K562 (cell line): ENCODE measurements around the gene NR2C2AP. TPM values are rescaled to one million over a fixed set of nuclear protein-coding genes. Genes with fewer than 3 reads are reported as not detected.
A peak's percentile ranks its signal among the peaks of the same experiment; 100 is the strongest.

ENCODE experiments used
- ATF1 ChIP-seq, 2 experiments: fragments of 450-650 bp in 1 of 2; IDR thresholded peaks; 2 replicates each; pipeline ENCODE4 v1.6.1; 2016; ENCODE audit warnings: missing compliant biosample characterization in 1 of 2, missing genetic modification characterization in 1 of 2
- BCOR ChIP-seq: fragments of 450-650 bp; IDR thresholded peaks from 2 replicates; pipeline ENCODE4 v1.6.1; 2016
- BMI1 ChIP-seq: fragments of 150-350 bp; IDR thresholded peaks from 2 replicates; pipeline ENCODE4 v1.6.1; 2014; ENCODE audit warnings: low read length
- CBFA2T3 ChIP-seq: fragments of 450-650 bp; IDR thresholded peaks from 2 replicates; pipeline ENCODE4 v1.6.1; 2017
- CBX1 ChIP-seq: sonication (generic); IDR thresholded peaks from 2 replicates; pipeline ENCODE4 v1.6.1; 2016; ENCODE audit warnings: antibody characterized with exemption, low read depth, mild to moderate bottlenecking
- CC2D1A ChIP-seq: fragments of 450-650 bp; IDR thresholded peaks from 2 replicates; pipeline ENCODE4 v1.6.1; 2017; ENCODE audit warnings: mild to moderate bottlenecking
- ELF4 ChIP-seq: fragments of 450-650 bp; formaldehyde crosslinking; IDR thresholded peaks from 2 replicates; pipeline ENCODE4 v1.4.0; 2022; ENCODE audit warnings: missing genetic modification characterization
- KDM2B ChIP-seq: fragments of 250-450 bp; sonication (Bioruptor Pico); IDR thresholded peaks from 2 replicates; pipeline ENCODE4 v1.8.0; 2021; ENCODE audit warnings: mild to moderate bottlenecking, moderate library complexity
- POLR2G ChIP-seq: fragments of 200-400 bp; formaldehyde crosslinking; IDR thresholded peaks from 2 replicates; pipeline ENCODE4 v1.6.1; 2017; ENCODE audit warnings: low read depth, mild to moderate bottlenecking, antibody characterized with exemption, low read length, moderate library complexity
- RAD21 ChIP-seq, 2 experiments: fragments of 250-450 bp in 1 of 2; fragments of 450-650 bp in 1 of 2; sonication (Bioruptor Pico) in 1 of 2; formaldehyde crosslinking in 1 of 2; IDR thresholded peaks in 1 of 2; conservative IDR thresholded peaks in 1 of 2; 2 replicates each; pipeline versions ENCODE4 v1.4.0 to v1.8.0; 2020 to 2022; ENCODE audit warnings: mild to moderate bottlenecking in 2 of 2, moderate library complexity in 1 of 2
- RBFOX2 ChIP-seq: fragments of 200-400 bp; formaldehyde crosslinking; IDR thresholded peaks from 2 replicates; pipeline ENCODE4 v1.6.1; 2017; ENCODE audit warnings: low read depth, mild to moderate bottlenecking, low read length, moderate library complexity
- RUNX1 ChIP-seq: sonication (generic); IDR thresholded peaks from 2 replicates; pipeline ENCODE4 v1.6.1; 2016; ENCODE audit warnings: antibody characterized with exemption, low read depth
- SMARCA5 ChIP-seq: fragments of 450-650 bp; IDR thresholded peaks from 2 replicates; pipeline ENCODE4 v1.6.1; 2016
- STAG1 ChIP-seq: sonication (generic); formaldehyde crosslinking; IDR thresholded peaks from 2 replicates; pipeline ENCODE4 v1.5.0; 2020; ENCODE audit warnings: missing genetic modification reagents, borderline replicate concordance
- TAF15 ChIP-seq: fragments of 200-400 bp; formaldehyde crosslinking; IDR thresholded peaks from 2 replicates; pipeline ENCODE4 v1.6.1; 2017; ENCODE audit warnings: mild to moderate bottlenecking, low read depth, low read length, moderate library complexity
- TEAD2 ChIP-seq: fragments of 450-650 bp; IDR thresholded peaks from 2 replicates; pipeline ENCODE4 v1.6.1; 2016; ENCODE audit warnings: missing genetic modification characterization, control low read depth, missing compliant biosample characterization
- YY1 ChIP-seq, 3 experiments: IDR thresholded peaks; 2 replicates each; pipeline ENCODE4 v1.6.1; 2011; ENCODE audit warnings: low read length in 2 of 3, mild to moderate bottlenecking in 2 of 3, moderate library complexity in 2 of 3, borderline replicate concordance in 1 of 3, control low read depth in 1 of 3, low read depth in 1 of 3; ENCODE audit not compliant: insufficient read depth in 3 of 3, insufficient replicate concordance in 2 of 3, control insufficient read depth in 1 of 3, insufficient read length in 1 of 3; ENCODE audit errors: extremely low read depth in 1 of 3
- polyA plus RNA-seq, 8 experiments: library from polyadenylated mRNA; depleted of rRNA in 4 of 8; stranded (reverse) in 5 of 8; unstranded in 3 of 8; fragments of >200 nt; fragmentation: Nextera tagmentation in 2 of 8; fragmentation: Illumina TruSeq in 1 of 8; extraction: Ambion mirVana in 2 of 8; extraction: Trizol in 1 of 8; gene quantifications; 2 replicates each; pipeline versions ENCODE4 v1.2.1 to v1.2.3, GENCODE V29; 2011 to 2014; ENCODE audit warnings: inconsistent platforms in 1 of 8, missing spikeins in 1 of 8
- total RNA-seq, 7 experiments: library from RNA; depleted of rRNA in 6 of 7; stranded (reverse); fragments of >200 nt in 6 of 7; fragmentation: Illumina TruSeq in 2 of 7; extraction: Trizol in 2 of 7; gene quantifications; 2 replicates each; pipeline versions ENCODE4 v1.2.1 to v1.2.3, GENCODE V29; 2011 to 2021; ENCODE audit warnings: low replicate concordance in 1 of 7
- TF ChIP-seq, protein P1 (sequence below): fragments of 250-450 bp; sonication (Bioruptor Pico); IDR thresholded peaks from 2 replicates; pipeline ENCODE4 v1.8.0; 2021; ENCODE audit warnings: borderline replicate concordance, mild to moderate bottlenecking, moderate library complexity; ENCODE audit not compliant: poor library complexity, severe bottlenecking
- TF ChIP-seq, protein P2 (sequence below), 3 experiments: fragments of 200-800 bp in 1 of 3; sonication (Bioruptor generic) in 1 of 3; sonication (generic) in 1 of 3; formaldehyde crosslinking in 1 of 3; IDR thresholded peaks; 2 replicates each; pipeline versions ENCODE4 v1.6.1 to v1.8.0; 2016 to 2022; ENCODE audit warnings: mild to moderate bottlenecking in 2 of 3, missing compliant biosample characterization in 2 of 3, missing genetic modification characterization in 2 of 3, missing genetic modification reagents in 1 of 3
- TF ChIP-seq, protein P3 (sequence below): fragments of 450-650 bp; formaldehyde crosslinking; IDR thresholded peaks from 2 replicates; pipeline ENCODE4 v1.4.0; 2020; ENCODE audit warnings: mild to moderate bottlenecking, moderate library complexity
- TF ChIP-seq, protein P4 (sequence below): fragments of 450-650 bp; IDR thresholded peaks from 2 replicates; pipeline ENCODE4 v1.6.1; 2016; ENCODE audit warnings: borderline replicate concordance

The NR2C2AP gene
- total and polyA plus RNA-seq, 9 of the 15 experiments (the other 6 are each of a cell fraction or from before 2014, with no cell fraction given), result 23.7 to 77.4 (median 32.4) TPM

GRCh38 chr19:19185853-19186740 lies 17.1 kb downstream of the NR2C2AP start (continued):
- TF ChIP-seq, protein P1, sequence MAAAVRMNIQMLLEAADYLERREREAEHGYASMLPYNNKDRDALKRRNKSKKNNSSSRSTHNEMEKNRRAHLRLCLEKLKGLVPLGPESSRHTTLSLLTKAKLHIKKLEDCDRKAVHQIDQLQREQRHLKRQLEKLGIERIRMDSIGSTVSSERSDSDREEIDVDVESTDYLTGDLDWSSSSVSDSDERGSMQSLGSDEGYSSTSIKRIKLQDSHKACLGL, result no peak
- TF ChIP-seq CC2D1A (peak; percentile 40; the same call in 1 of the 2 replicates), BMI1 (no peak), POLR2G (peak; percentile 52), YY1 (IDR thresholded peaks at IDR 0.05; ENCODE audit: borderline replicate concordance in 1 of 3, control insufficient read depth in 1 of 3, extremely low read depth in 1 of 3, insufficient read depth in 3 of 3, insufficient read length in 1 of 3, insufficient replicate concordance in 2 of 3, low read depth in 1 of 3, low read length in 2 of 3) (peak in 1 of 3 experiments; percentile 40), TEAD2 (tag) (peak; percentile 93), STAG1 (CRISPR knock-in tag) (peak; percentile 31; the same call in 1 of the 2 replicates), RBFOX2 (peak; percentile 25; the same call in 1 of the 2 replicates), ELF4 (no peak), RUNX1 (0 out of 2 replicates have a peak, but pooled peaks have one; percentile 0), CBX1 (0 out of 2 replicates have a peak, but pooled peaks have one; percentile 35), TAF15 (no peak), CBFA2T3 (0 out of 2 replicates have a peak, but pooled peaks have one; percentile 7), ATF1 (CRISPR knock-in tag; IDR thresholded peaks at IDR 0.05) (no peak), ATF1 (tag; IDR thresholded peaks at IDR 0.05) (peak; percentile 28; the same call in 1 of the 2 replicates), BCOR (peak; percentile 59; the same call in 1 of the 2 replicates), KDM2B (CRISPR knock-in tag) (no peak), RAD21 (CRISPR knock-in tag; conservative IDR thresholded peaks at IDR 0.05 in 1 of 2, IDR thresholded peaks at IDR 0.05 in 1 of 2) (peak in 1 of 2 experiments; percentile 71; a peak in 2 of 4 replicates), SMARCA5 (peak; percentile 75; the same call in 1 of the 2 replicates)
- TF ChIP-seq, protein P2, sequence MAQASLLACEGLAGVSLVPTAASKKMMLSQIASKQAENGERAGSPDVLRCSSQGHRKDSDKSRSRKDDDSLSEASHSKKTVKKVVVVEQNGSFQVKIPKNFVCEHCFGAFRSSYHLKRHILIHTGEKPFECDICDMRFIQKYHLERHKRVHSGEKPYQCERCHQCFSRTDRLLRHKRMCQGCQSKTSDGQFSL (CRISPR knock-in tag; IDR thresholded peaks at IDR 0.05), result peak; percentile 76
- TF ChIP-seq, protein P2 (tag; IDR thresholded peaks at IDR 0.05), result no peak; a peak in 1 of 4 replicates
- TF ChIP-seq, protein P3, sequence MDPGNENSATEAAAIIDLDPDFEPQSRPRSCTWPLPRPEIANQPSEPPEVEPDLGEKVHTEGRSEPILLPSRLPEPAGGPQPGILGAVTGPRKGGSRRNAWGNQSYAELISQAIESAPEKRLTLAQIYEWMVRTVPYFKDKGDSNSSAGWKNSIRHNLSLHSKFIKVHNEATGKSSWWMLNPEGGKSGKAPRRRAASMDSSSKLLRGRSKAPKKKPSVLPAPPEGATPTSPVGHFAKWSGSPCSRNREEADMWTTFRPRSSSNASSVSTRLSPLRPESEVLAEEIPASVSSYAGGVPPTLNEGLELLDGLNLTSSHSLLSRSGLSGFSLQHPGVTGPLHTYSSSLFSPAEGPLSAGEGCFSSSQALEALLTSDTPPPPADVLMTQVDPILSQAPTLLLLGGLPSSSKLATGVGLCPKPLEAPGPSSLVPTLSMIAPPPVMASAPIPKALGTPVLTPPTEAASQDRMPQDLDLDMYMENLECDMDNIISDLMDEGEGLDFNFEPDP, result no peak
- TF ChIP-seq, protein P4, sequence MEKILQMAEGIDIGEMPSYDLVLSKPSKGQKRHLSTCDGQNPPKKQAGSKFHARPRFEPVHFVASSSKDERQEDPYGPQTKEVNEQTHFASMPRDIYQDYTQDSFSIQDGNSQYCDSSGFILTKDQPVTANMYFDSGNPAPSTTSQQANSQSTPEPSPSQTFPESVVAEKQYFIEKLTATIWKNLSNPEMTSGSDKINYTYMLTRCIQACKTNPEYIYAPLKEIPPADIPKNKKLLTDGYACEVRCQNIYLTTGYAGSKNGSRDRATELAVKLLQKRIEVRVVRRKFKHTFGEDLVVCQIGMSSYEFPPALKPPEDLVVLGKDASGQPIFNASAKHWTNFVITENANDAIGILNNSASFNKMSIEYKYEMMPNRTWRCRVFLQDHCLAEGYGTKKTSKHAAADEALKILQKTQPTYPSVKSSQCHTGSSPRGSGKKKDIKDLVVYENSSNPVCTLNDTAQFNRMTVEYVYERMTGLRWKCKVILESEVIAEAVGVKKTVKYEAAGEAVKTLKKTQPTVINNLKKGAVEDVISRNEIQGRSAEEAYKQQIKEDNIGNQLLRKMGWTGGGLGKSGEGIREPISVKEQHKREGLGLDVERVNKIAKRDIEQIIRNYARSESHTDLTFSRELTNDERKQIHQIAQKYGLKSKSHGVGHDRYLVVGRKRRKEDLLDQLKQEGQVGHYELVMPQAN, result no peak
